HL-60 (cell line): ENCODE data around the gene AIG1.

Experiments
- DNase-seq, 2 experiments: peaks; one replicate each; pipeline ENCODE4 v3.0.0-alpha.2; 2010 to 2020; ENCODE audit warnings: low read depth in 1 of 2, low spot score in 1 of 2
- H3K27ac ChIP-seq: fragments of 250-450 bp; sonication (Bioruptor Pico); replicated peaks from 2 replicates; pipeline ENCODE4 v1.5.1; 2020; ENCODE audit warnings: mild to moderate bottlenecking, moderate library complexity
- H3K27me3 ChIP-seq: fragments of 250-450 bp; sonication (Bioruptor Pico); 2 replicates; pipeline ENCODE4 v1.5.1; 2021; ENCODE audit warnings: mild to moderate bottlenecking, moderate library complexity; ENCODE audit not compliant: insufficient read depth, poor library complexity, severe bottlenecking
- H3K4me3 ChIP-seq: replicated peaks from 2 replicates; pipeline ENCODE4 v1.5.1; 2011; ENCODE audit warnings: mild to moderate bottlenecking, control low read depth, low read length; ENCODE audit not compliant: insufficient read depth
- GABPA ChIP-seq: IDR thresholded peaks from 2 replicates; pipeline ENCODE4 v1.6.1; 2012; ENCODE audit warnings: low read depth
- POLR2AphosphoS5 ChIP-seq: IDR thresholded peaks from 2 replicates; pipeline ENCODE4 v1.6.1; 2012; ENCODE audit warnings: low read depth
- SPI1 ChIP-seq: IDR thresholded peaks from 2 replicates; pipeline ENCODE4 v1.6.1; 2012; ENCODE audit warnings: low read depth, mild to moderate bottlenecking, borderline replicate concordance
- TF ChIP-seq, protein P1 (sequence below): IDR thresholded peaks from one replicate; pipeline ENCODE4 v1.5.1; 2011; ENCODE audit warnings: low read length, control low read depth, inconsistent platforms; ENCODE audit not compliant: insufficient read depth
- TF ChIP-seq, protein P2 (sequence below): IDR thresholded peaks from 2 replicates; pipeline ENCODE4 v1.6.1; 2012; ENCODE audit warnings: low read depth; ENCODE audit not compliant: insufficient replicate concordance

AIG1 gene

DNA sequence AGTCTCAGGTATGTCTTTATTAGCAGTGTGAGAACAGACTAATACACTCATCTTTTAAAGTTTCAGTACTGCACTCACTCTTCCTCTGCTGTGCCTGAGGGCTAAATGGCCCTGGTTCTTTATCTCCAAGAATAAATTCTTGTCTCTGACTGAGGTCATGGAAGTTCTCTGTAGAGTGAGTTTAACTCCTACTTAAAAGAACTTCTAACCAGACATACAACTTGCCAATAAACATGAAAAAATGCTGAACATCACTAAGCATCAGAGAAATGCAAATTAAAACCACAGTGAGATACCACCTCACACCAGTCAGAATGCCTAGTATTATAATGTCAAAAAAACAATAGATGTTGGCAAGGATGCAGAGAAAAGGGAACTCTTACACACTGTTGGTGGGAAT, 316.2 kb downstream of the AIG1 start:
- H3K4me3 ChIP-seq, result no peak overlapping the region
- DNase-seq, result no peak
- H3K27me3 ChIP-seq, result no peaks in the 10 kb centered on the region
- H3K27ac ChIP-seq, result no peak overlapping the region
- TF ChIP-seq SPI1, result no peak
- TF ChIP-seq, protein P1, sequence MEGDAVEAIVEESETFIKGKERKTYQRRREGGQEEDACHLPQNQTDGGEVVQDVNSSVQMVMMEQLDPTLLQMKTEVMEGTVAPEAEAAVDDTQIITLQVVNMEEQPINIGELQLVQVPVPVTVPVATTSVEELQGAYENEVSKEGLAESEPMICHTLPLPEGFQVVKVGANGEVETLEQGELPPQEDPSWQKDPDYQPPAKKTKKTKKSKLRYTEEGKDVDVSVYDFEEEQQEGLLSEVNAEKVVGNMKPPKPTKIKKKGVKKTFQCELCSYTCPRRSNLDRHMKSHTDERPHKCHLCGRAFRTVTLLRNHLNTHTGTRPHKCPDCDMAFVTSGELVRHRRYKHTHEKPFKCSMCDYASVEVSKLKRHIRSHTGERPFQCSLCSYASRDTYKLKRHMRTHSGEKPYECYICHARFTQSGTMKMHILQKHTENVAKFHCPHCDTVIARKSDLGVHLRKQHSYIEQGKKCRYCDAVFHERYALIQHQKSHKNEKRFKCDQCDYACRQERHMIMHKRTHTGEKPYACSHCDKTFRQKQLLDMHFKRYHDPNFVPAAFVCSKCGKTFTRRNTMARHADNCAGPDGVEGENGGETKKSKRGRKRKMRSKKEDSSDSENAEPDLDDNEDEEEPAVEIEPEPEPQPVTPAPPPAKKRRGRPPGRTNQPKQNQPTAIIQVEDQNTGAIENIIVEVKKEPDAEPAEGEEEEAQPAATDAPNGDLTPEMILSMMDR, result no peak
- no peak for TF ChIP-seq POLR2AphosphoS5
- no peak for TF ChIP-seq GABPA
- TF ChIP-seq, protein P2, sequence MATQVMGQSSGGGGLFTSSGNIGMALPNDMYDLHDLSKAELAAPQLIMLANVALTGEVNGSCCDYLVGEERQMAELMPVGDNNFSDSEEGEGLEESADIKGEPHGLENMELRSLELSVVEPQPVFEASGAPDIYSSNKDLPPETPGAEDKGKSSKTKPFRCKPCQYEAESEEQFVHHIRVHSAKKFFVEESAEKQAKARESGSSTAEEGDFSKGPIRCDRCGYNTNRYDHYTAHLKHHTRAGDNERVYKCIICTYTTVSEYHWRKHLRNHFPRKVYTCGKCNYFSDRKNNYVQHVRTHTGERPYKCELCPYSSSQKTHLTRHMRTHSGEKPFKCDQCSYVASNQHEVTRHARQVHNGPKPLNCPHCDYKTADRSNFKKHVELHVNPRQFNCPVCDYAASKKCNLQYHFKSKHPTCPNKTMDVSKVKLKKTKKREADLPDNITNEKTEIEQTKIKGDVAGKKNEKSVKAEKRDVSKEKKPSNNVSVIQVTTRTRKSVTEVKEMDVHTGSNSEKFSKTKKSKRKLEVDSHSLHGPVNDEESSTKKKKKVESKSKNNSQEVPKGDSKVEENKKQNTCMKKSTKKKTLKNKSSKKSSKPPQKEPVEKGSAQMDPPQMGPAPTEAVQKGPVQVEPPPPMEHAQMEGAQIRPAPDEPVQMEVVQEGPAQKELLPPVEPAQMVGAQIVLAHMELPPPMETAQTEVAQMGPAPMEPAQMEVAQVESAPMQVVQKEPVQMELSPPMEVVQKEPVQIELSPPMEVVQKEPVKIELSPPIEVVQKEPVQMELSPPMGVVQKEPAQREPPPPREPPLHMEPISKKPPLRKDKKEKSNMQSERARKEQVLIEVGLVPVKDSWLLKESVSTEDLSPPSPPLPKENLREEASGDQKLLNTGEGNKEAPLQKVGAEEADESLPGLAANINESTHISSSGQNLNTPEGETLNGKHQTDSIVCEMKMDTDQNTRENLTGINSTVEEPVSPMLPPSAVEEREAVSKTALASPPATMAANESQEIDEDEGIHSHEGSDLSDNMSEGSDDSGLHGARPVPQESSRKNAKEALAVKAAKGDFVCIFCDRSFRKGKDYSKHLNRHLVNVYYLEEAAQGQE, result no peak

DNA sequence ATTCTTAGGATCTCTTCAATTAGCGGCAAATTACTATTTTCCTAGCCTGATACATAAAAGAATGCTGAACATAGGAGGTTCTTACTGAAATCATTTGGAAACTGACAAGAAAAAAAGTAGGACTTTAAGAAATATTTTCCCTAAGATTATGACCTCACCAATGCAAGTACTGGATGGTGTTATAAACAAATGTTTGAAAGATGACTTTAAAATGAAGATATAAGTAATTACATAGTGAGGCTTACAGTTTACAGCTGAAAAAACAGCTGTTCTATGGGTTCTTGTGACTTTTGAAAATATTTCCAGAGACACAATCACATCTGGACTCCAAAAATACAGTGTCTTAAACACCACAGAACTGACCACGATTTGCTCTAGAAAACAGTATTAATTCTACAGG, 324.9 kb downstream of the AIG1 start:
- H3K4me3 ChIP-seq, result no peak overlapping the region
- H3K27ac ChIP-seq, result no peak overlapping the region
- DNase-seq, result no peak
- TF ChIP-seq POLR2AphosphoS5, result no peak
- TF ChIP-seq, protein P1, result no peak
- TF ChIP-seq, protein P2, result no peak
- no peak for TF ChIP-seq GABPA
- TF ChIP-seq SPI1, result no peak
- H3K27me3 ChIP-seq, result no peaks in the 10 kb centered on the region

DNA sequence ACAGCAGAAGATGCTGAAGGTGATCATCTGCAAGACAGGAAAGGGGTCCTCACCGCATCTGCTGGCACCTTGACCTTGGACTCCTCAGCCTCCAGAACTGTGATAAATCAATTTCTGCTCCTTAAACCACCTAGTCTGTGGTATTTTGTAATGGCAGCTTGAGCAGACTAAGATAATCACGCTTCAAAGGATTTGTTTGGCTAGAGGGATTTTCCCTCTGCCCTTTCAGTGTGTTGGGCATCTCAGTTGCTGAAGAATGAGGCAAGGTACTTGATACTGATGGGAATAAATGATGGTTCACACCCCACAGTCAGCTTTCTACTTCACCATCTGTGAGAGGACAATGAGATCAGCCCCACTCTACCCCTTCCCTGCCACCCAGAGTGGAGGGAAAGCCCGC, 329.6 kb downstream of the AIG1 start:
- Histone ChIP-seq H3K27ac (no peak overlapping the region), H3K27me3 (no peaks in the 10 kb centered on the region), H3K4me3 (no peak overlapping the region)
- no peak for TF ChIP-seq SPI1
- TF ChIP-seq, protein P2, result no peak
- no peak for TF ChIP-seq GABPA
- TF ChIP-seq, protein P1, result no peak
- TF ChIP-seq POLR2AphosphoS5, result no peak
- no peak for DNase-seq
